CD14-positive monocyte (primary cell): Measurements from ENCODE around the gene FBN1. TPM values are rescaled to one million over a fixed set of nuclear protein-coding genes. Genes with fewer than 3 reads are reported as not detected.

ENCODE experiments used
- DNase-seq, 3 donors: peaks; one replicate each; pipeline ENCODE4 v3.0.0-alpha.2; 2011 to 2022
- H2AFZ ChIP-seq: 2 replicates; pipeline ENCODE4 v1.6.0; 2012; ENCODE audit warnings: mild to moderate bottlenecking, low read depth, low read length, inconsistent platforms; ENCODE audit not compliant: insufficient read depth, poor library complexity, severe bottlenecking
- H3K27ac ChIP-seq, 2 donors: 1 replicate in 1 of 2; 2 replicates in 1 of 2; pipeline ENCODE4 v1.5.1; 2012 to 2013; ENCODE audit warnings: low read length in 2 of 2, control low read depth in 1 of 2, inconsistent platforms in 1 of 2, low read depth in 1 of 2, mild to moderate bottlenecking in 1 of 2
- H3K27me3 ChIP-seq, 2 donors: one replicate each; pipeline versions ENCODE4 v1.6.0 to v1.6.1; 2011 to 2013; ENCODE audit warnings: low read length in 2 of 2; ENCODE audit not compliant: control insufficient read depth in 2 of 2, insufficient read depth in 2 of 2
- H3K36me3 ChIP-seq, 2 donors: replicated peaks in 1 of 2; 1 replicate in 1 of 2; 2 replicates in 1 of 2; pipeline versions ENCODE4 v1.5.1 to v1.6.1; 2012 to 2013; ENCODE audit warnings: low read length in 2 of 2, control low read depth in 1 of 2, inconsistent platforms in 1 of 2, mild to moderate bottlenecking in 1 of 2; ENCODE audit not compliant: insufficient read depth in 2 of 2, control insufficient read depth in 1 of 2
- H3K4me1 ChIP-seq, 2 donors: 1 replicate in 1 of 2; 2 replicates in 1 of 2; pipeline versions ENCODE4 v1.5.1 to v1.6.1; 2012 to 2013; ENCODE audit warnings: low read length in 2 of 2, control low read depth in 1 of 2, inconsistent platforms in 1 of 2, mild to moderate bottlenecking in 1 of 2, moderate library complexity in 1 of 2; ENCODE audit not compliant: insufficient read depth in 2 of 2, control insufficient read depth in 1 of 2
- H3K4me2 ChIP-seq: replicated peaks from 2 replicates; pipeline ENCODE3; 2012; ENCODE audit warnings: low read length, moderate library complexity, mild to moderate bottlenecking; ENCODE audit not compliant: poor library complexity, severe bottlenecking; ENCODE audit errors: extremely low read depth
- H3K4me3 ChIP-seq, 3 experiments: fragments of 200-600 bp in 1 of 3; sonication (generic) in 1 of 3; replicated peaks in 1 of 3; 1 replicate in 2 of 3; 2 replicates in 1 of 3; pipeline ENCODE4 v1.5.1; 2011 to 2013; ENCODE audit warnings: low read length in 3 of 3, mild to moderate bottlenecking in 3 of 3, control low read depth in 2 of 3, low read depth in 2 of 3, inconsistent platforms in 1 of 3, moderate library complexity in 1 of 3
- H3K79me2 ChIP-seq: 2 replicates; pipeline ENCODE4 v1.6.0; 2012; ENCODE audit warnings: mild to moderate bottlenecking, control low read depth, inconsistent platforms, low read length, moderate library complexity; ENCODE audit not compliant: insufficient read depth
- H3K9ac ChIP-seq: 2 replicates; pipeline ENCODE4 v1.6.0; 2017; ENCODE audit warnings: low read length, mild to moderate bottlenecking; ENCODE audit not compliant: insufficient read depth, poor library complexity, severe bottlenecking
- H3K9me3 ChIP-seq, 2 donors: replicated peaks in 1 of 2; 1 replicate in 1 of 2; 2 replicates in 1 of 2; pipeline versions ENCODE4 v1.5.1 to v1.6.1; 2012 to 2013; ENCODE audit warnings: low read length in 2 of 2, control low read depth in 1 of 2; ENCODE audit not compliant: control insufficient read depth in 1 of 2, insufficient read depth in 1 of 2
- H4K20me1 ChIP-seq: 2 replicates; pipeline ENCODE4 v1.6.0; 2012; ENCODE audit warnings: mild to moderate bottlenecking, low read length, control low read depth, moderate library complexity; ENCODE audit not compliant: insufficient read depth
- H3K27ac Mint-ChIP-seq, 7 donors: one replicate each; pipeline ENCODE4 v1.8.0; 2020; ENCODE audit warnings: mild to moderate bottlenecking in 7 of 7, mixed read lengths in 7 of 7, moderate library complexity in 6 of 7, inconsistent platforms in 2 of 7
- H3K27me3 Mint-ChIP-seq, 3 donors: one replicate each; pipeline ENCODE4 v1.8.0; 2021 to 2022; ENCODE audit warnings: low read depth in 3 of 3, mild to moderate bottlenecking in 3 of 3, mixed read lengths in 3 of 3, moderate library complexity in 3 of 3, inconsistent platforms in 1 of 3
- H3K36me3 Mint-ChIP-seq, 2 donors: one replicate each; pipeline ENCODE4 v1.8.0; 2020; ENCODE audit warnings: mixed read lengths in 2 of 2, inconsistent platforms in 1 of 2, mild to moderate bottlenecking in 1 of 2
- H3K4me1 Mint-ChIP-seq: one replicate; pipeline ENCODE4 v1.8.0; 2020; ENCODE audit warnings: mild to moderate bottlenecking, mixed read lengths
- H3K4me3 Mint-ChIP-seq, 2 donors: one replicate each; pipeline ENCODE4 v1.8.0; 2020; ENCODE audit warnings: mild to moderate bottlenecking in 2 of 2, mixed read lengths in 2 of 2, moderate library complexity in 1 of 2
- H3K9me3 Mint-ChIP-seq, 7 donors: one replicate each; pipeline ENCODE4 v1.8.0; 2020 to 2022; ENCODE audit warnings: mixed read lengths in 7 of 7, mild to moderate bottlenecking in 6 of 7, moderate library complexity in 6 of 7, inconsistent platforms in 2 of 7
- CTCF ChIP-seq: fragments of 200-600 bp; IDR thresholded peaks from one replicate; pipeline ENCODE4 v1.8.0; 2022; ENCODE audit warnings: antibody characterized with exemption, mild to moderate bottlenecking
- WGBS: methylation state at CpG from one replicate; pipeline ENCODE4 v1.1.5; 2013; ENCODE audit warnings: missing lambda C conversion rate; ENCODE audit not compliant: insufficient coverage; 5-methylcytosine and 5-hydroxymethylcytosine counted together
- intact Hi-C, 2 donors: fragments of 100-400 bp; cut with micrococcal nuclease; formaldehyde crosslinking; loops; one replicate each; pipeline versions ENCODE4 v1.15.0 to v1.15.1; 2023
- polyA plus RNA-seq, 3 donors: library from polyadenylated mRNA; depleted of rRNA in 1 of 3; unstranded in 2 of 3; stranded (reverse) in 1 of 3; fragments of 300-500 nt in 2 of 3; fragments of >200 nt in 1 of 3; fragmentation: Illumina TruSeq in 2 of 3; gene quantifications; 1 replicate in 2 of 3; 2 replicates in 1 of 3; pipeline ENCODE4 v1.2.3, GENCODE V29; 2012 to 2021

FBN1 gene
- polyA plus RNA-seq, 3 donors = 0.29 TPM; not detected in 2

GRCh38 chr15:48636511-48636910 lies 9.0 kb downstream of the FBN1 start:
- no peak overlapping the region for H3K27ac Mint-ChIP-seq
- H3K4me3 ChIP-seq = no peak overlapping the region
- no peaks in the 10 kb centered on the region for H3K79me2 ChIP-seq

GRCh38 chr15:48634893-48635292 lies 10.6 kb downstream of the FBN1 start:
- TF ChIP-seq CTCF = no peak
- Histone ChIP-seq H3K4me3 (no peak overlapping the region), H3K27ac (no peak overlapping the region), H2AFZ (no peak overlapping the region), H3K9ac (no peak overlapping the region), H3K36me3 (no peaks in the 10 kb centered on the region), H3K4me2 (no peak overlapping the region), H3K4me1 (no peaks in the 10 kb centered on the region), H4K20me1 (no peaks in the 10 kb centered on the region), H3K27me3 (no peaks in the 10 kb centered on the region), H3K79me2 (no peaks in the 10 kb centered on the region), H3K9me3 (no peaks in the 10 kb centered on the region)
- Mint-ChIP-seq H3K9me3 (no peaks in the 10 kb centered on the region), H3K27ac (no peak overlapping the region), H3K4me1 (no peaks in the 10 kb centered on the region), H3K36me3 (no peaks in the 10 kb centered on the region), H3K4me3 (no peak overlapping the region), H3K27me3 (no peaks in the 10 kb centered on the region)
- no CpG with 5 or more reads among the region's 2 CpGs for WGBS
- DNase-seq = no peak
- intact Hi-C loops = no loop called here

More at GRCh38 chr15:48636511-48636910, 9.0 kb downstream of the FBN1 start:
- H3K9ac ChIP-seq = no peak overlapping the region
- no peak overlapping the region for H2AFZ ChIP-seq
- H3K27me3 ChIP-seq = no peaks in the 10 kb centered on the region
- Mint-ChIP-seq H3K4me1 (no peaks in the 10 kb centered on the region), H3K4me3 (no peak overlapping the region), H3K36me3 (no peaks in the 10 kb centered on the region), H3K27me3 (peaks cover 0 to 1% (median 1%) of the 10 kb centered on the region in 3 donors), H3K9me3 (no peaks in the 10 kb centered on the region)
- WGBS = 92% methylated on average over 2 of the region's 5 CpGs
- intact Hi-C loops = no loop called here
- DNase-seq = no peak
- no peaks in the 10 kb centered on the region for H3K4me1 ChIP-seq
- no peak for TF ChIP-seq CTCF
- H3K27ac ChIP-seq = no peak overlapping the region
- H4K20me1 ChIP-seq = no peaks in the 10 kb centered on the region
- H3K4me2 ChIP-seq = no peak overlapping the region
- H3K9me3 ChIP-seq = no peaks in the 10 kb centered on the region
- H3K36me3 ChIP-seq = no peaks in the 10 kb centered on the region
